GM19467 (cell line): ENCODE results near the gene COPE.

ENCODE experiments used
- ATAC-seq: cut with Tn5 transposase; IDR thresholded peaks from one replicate; pipeline ENCODE4 v1.9.1; 2021; ENCODE audit warnings: mild to moderate bottlenecking, moderate library complexity; ENCODE audit not compliant: unreplicated experiment

The COPE gene

GRCh38 chr19:18853755-18854427 is 65.3 kb downstream of the COPE start:
- ATAC-seq = no peak

- ATAC-seq = no peak
Measured at GRCh38 chr19:18852648-18853047, 66.5 kb downstream of the COPE start.

- ATAC-seq = no peak
Measured at GRCh38 chr19:18851673-18852325, 67.4 kb downstream of the COPE start.

- no peak for ATAC-seq
Measured at GRCh38 chr19:18850471-18851375, 68.5 kb downstream of the COPE start.

- no peak for ATAC-seq
Measured at GRCh38 chr19:18849838-18850400, 69.3 kb downstream of the COPE start.
